ENCODE data around the gene OR6J1. TPM values are rescaled to one million over a fixed set of nuclear protein-coding genes. Genes with fewer than 3 reads are reported as not detected.

The OR6J1 gene
- polyA plus RNA-seq, 1 of the 3 experiments (the other 2 are of a cell fraction), result not detected

- TF ChIP-seq USF2 (IDR thresholded peaks at IDR 0.05; ENCODE audit: borderline replicate concordance, low read depth, low read length), result no peak
- no peak for TF ChIP-seq IRF3 (IDR thresholded peaks at IDR 0.05; ENCODE audit: low read depth, low read length)
- TF ChIP-seq GABPA (IDR thresholded peaks at IDR 0.05; ENCODE audit: low read depth), result no peak
- TF ChIP-seq EZH2phosphoT487 (IDR thresholded peaks at IDR 0.05; ENCODE audit: borderline replicate concordance, low read depth), result no peak
Measured at GRCh38 chr14:22664261-22664660, 20.1 kb upstream of the OR6J1 start (continued).

GRCh38 chr14:22660654-22661053 is 16.5 kb upstream of the OR6J1 start:
- H3K4me2 ChIP-seq, result no peak overlapping the region
- H3K27ac ChIP-seq (ENCODE audit: low read depth in 2 of 2, low read length in 1 of 2), result no peak overlapping the region
- H4K20me1 ChIP-seq (ENCODE audit: insufficient read depth), result no peaks in the 10 kb centered on the region
- CTCF ChIA-PET, result interaction anchor here (0.9 to 2.6 kb wide), 4 partner anchors 18 to 158 kb away, joined by 3 to 15 read pairs (median 3); no protein-coding TSS in a partner anchor
- H3K9ac ChIP-seq, result no peak overlapping the region
- no peaks in the 10 kb centered on the region for H3K4me1 ChIP-seq (ENCODE audit: control insufficient read depth in 1 of 2, insufficient read depth in 2 of 2, low read depth in 1 of 2, low read length in 1 of 2)
- H3K4me3 ChIP-seq (ENCODE audit: low read depth in 2 of 2, low read length in 1 of 2), result no peak overlapping the region
- TF ChIP-seq FOXJ3 (CRISPR knock-in tag; IDR thresholded peaks at IDR 0.05) (no peak), RAD21 (IDR thresholded peaks at IDR 0.05; ENCODE audit: low read length) (no peak), YY1 (IDR thresholded peaks at IDR 0.05; ENCODE audit: low read depth) (no peak), SMC3 (IDR thresholded peaks at IDR 0.05; ENCODE audit: low read depth, low read length) (no peak), ELF1 (IDR thresholded peaks at IDR 0.05) (no peak), RCOR1 (IDR thresholded peaks at IDR 0.05; ENCODE audit: low read length) (no peak), FOSL2 (IDR thresholded peaks at IDR 0.05; ENCODE audit: borderline replicate concordance, low read depth) (no peak), FOXM1 (IDR thresholded peaks at IDR 0.05; ENCODE audit: low read depth) (no peak), TEAD4 (IDR thresholded peaks at IDR 0.05; ENCODE audit: borderline replicate concordance, insufficient read depth) (no peak), EP300 (IDR thresholded peaks at IDR 0.05; ENCODE audit: borderline replicate concordance in 1 of 2, low read depth in 1 of 2, low read length in 1 of 2) (no peak)
- 8% methylated on average over 4 of the region's 4 CpGs for WGBS (ENCODE audit: low lambda C conversion rate)
- no peaks in the 10 kb centered on the region for H3K9me3 ChIP-seq
- no peaks in the 10 kb centered on the region for H3K9me2 ChIP-seq
- H3K36me3 ChIP-seq (replicated peaks in 1 of 2; ENCODE audit: control insufficient read depth in 1 of 2, insufficient read depth in 2 of 2, low read length in 1 of 2), result no peaks in the 10 kb centered on the region
- H3F3A ChIP-seq (replicated peaks; ENCODE audit: insufficient read depth), result no peaks in the 10 kb centered on the region
- POLR2A ChIA-PET, result no interaction called here
- H2AFZ ChIP-seq (ENCODE audit: low read depth), result no peak overlapping the region
- H3K79me2 ChIP-seq (ENCODE audit: insufficient read depth), result no peaks in the 10 kb centered on the region
- DNase-seq, result no peak
- peaks cover 13% of the 10 kb centered on the region; the same call in 1 of the 2 replicates for H3K27me3 ChIP-seq (ENCODE audit: insufficient read depth)

- Histone ChIP-seq H3K9me3 (no peaks in the 10 kb centered on the region), H3K9me2 (no peaks in the 10 kb centered on the region), H3K27ac (ENCODE audit: low read depth in 2 of 2, low read length in 1 of 2) (no peak overlapping the region), H2AFZ (ENCODE audit: low read depth) (no peak overlapping the region), H3K36me3 (replicated peaks in 1 of 2; ENCODE audit: control insufficient read depth in 1 of 2, insufficient read depth in 2 of 2, low read length in 1 of 2) (no peaks in the 10 kb centered on the region), H3K79me2 (ENCODE audit: insufficient read depth) (no peaks in the 10 kb centered on the region), H4K20me1 (ENCODE audit: insufficient read depth) (no peaks in the 10 kb centered on the region), H3K4me1 (ENCODE audit: control insufficient read depth in 1 of 2, insufficient read depth in 2 of 2, low read depth in 1 of 2, low read length in 1 of 2) (no peaks in the 10 kb centered on the region), H3K4me3 (ENCODE audit: low read depth in 2 of 2, low read length in 1 of 2) (no peak overlapping the region), H3K9ac (no peak overlapping the region), H3K27me3 (ENCODE audit: insufficient read depth) (no peaks in the 10 kb centered on the region; the same call in 1 of the 2 replicates), H3F3A (replicated peaks; ENCODE audit: insufficient read depth) (no peaks in the 10 kb centered on the region), H3K4me2 (no peak overlapping the region)
- 0% methylated on average over 1 of the region's 1 CpG for WGBS (ENCODE audit: low lambda C conversion rate)
- POLR2A ChIA-PET, result no interaction called here
- no peak for TF ChIP-seq IRF3 (IDR thresholded peaks at IDR 0.05; ENCODE audit: low read depth, low read length)
- TF ChIP-seq MEF2A (IDR thresholded peaks at IDR 0.05; ENCODE audit: borderline replicate concordance, low read depth), result no peak
- TF ChIP-seq USF2 (IDR thresholded peaks at IDR 0.05; ENCODE audit: borderline replicate concordance, low read depth, low read length), result no peak
- TF ChIP-seq ELF1 (IDR thresholded peaks at IDR 0.05), result no peak
- TF ChIP-seq TAF1 (IDR thresholded peaks at IDR 0.05; ENCODE audit: borderline replicate concordance, low read depth, low read length), result no peak
- no peak for TF ChIP-seq CHD2 (IDR thresholded peaks at IDR 0.05; ENCODE audit: low read length, partially characterized antibody)
- TF ChIP-seq EP300 (IDR thresholded peaks at IDR 0.05; ENCODE audit: borderline replicate concordance in 1 of 2, low read depth in 1 of 2, low read length in 1 of 2), result no peak
- no peak for TF ChIP-seq FOXM1 (IDR thresholded peaks at IDR 0.05; ENCODE audit: low read depth)
- no peak for TF ChIP-seq MAX (IDR thresholded peaks at IDR 0.05; ENCODE audit: low read depth)
- no peak for TF ChIP-seq TCF12 (IDR thresholded peaks at IDR 0.05)
- TF ChIP-seq GATA2 (CRISPR knock-in tag; IDR thresholded peaks at IDR 0.05), result no peak
- TF ChIP-seq PBX3 (IDR thresholded peaks at IDR 0.05), result no peak
- CTCF ChIA-PET, result interaction anchor here (0.8 to 2.6 kb wide), 6 partner anchors 13 to 195 kb away, joined by 3 to 15 read pairs (median 5); no protein-coding TSS in a partner anchor
- no peak for DNase-seq
Measured at GRCh38 chr14:22658946-22659345, 14.8 kb upstream of the OR6J1 start.

Data from SK-N-SH (cell line).